HepG2 (cell line): ENCODE measurements around the gene MZF1. TPM values are rescaled to one million over a fixed set of nuclear protein-coding genes. Genes with fewer than 3 reads are reported as not detected.

Experiments
- AKAP8 ChIP-seq: sonication (generic); formaldehyde crosslinking; IDR thresholded peaks from 2 replicates; pipeline ENCODE4 v1.5.1; 2020; ENCODE audit warnings: mild to moderate bottlenecking, missing genetic modification reagents
- ATF3 ChIP-seq: sonication (generic); formaldehyde crosslinking; IDR thresholded peaks from 2 replicates; pipeline ENCODE4 v1.4.0; 2020; ENCODE audit warnings: missing genetic modification reagents
- CREBL2 ChIP-seq: sonication (generic); formaldehyde crosslinking; IDR thresholded peaks from 2 replicates; pipeline ENCODE4 v1.8.1; 2023; ENCODE audit warnings: missing genetic modification reagents, mild to moderate bottlenecking, borderline replicate concordance
- FOXC1 ChIP-seq: sonication (generic); formaldehyde crosslinking; IDR thresholded peaks from 2 replicates; pipeline ENCODE4 v1.8.0; 2022; ENCODE audit warnings: mild to moderate bottlenecking, missing genetic modification reagents, borderline replicate concordance
- GFI1 ChIP-seq: sonication (generic); formaldehyde crosslinking; IDR thresholded peaks from 2 replicates; pipeline ENCODE4 v1.5.0; 2020; ENCODE audit warnings: missing genetic modification reagents, mild to moderate bottlenecking, borderline replicate concordance
- GZF1 ChIP-seq: sonication (generic); formaldehyde crosslinking; IDR thresholded peaks from 2 replicates; pipeline ENCODE4 v1.5.1; 2020; ENCODE audit warnings: mild to moderate bottlenecking, missing genetic modification reagents
- MED8 ChIP-seq: sonication (generic); formaldehyde crosslinking; IDR thresholded peaks from 2 replicates; pipeline ENCODE4 v1.8.1; 2023; ENCODE audit warnings: mild to moderate bottlenecking, missing genetic modification reagents; ENCODE audit not compliant: insufficient replicate concordance
- PATZ1 ChIP-seq: sonication (generic); formaldehyde crosslinking; IDR thresholded peaks from 2 replicates; pipeline ENCODE4 v1.4.0; 2020; ENCODE audit warnings: missing genetic modification reagents
- SKIL ChIP-seq: sonication (generic); formaldehyde crosslinking; IDR thresholded peaks from 2 replicates; pipeline ENCODE4 v1.8.0; 2022; ENCODE audit warnings: missing genetic modification reagents, mild to moderate bottlenecking, moderate library complexity, borderline replicate concordance
- TRIM24 ChIP-seq: sonication (generic); formaldehyde crosslinking; IDR thresholded peaks from 2 replicates; pipeline ENCODE4 v1.8.0; 2022; ENCODE audit warnings: mild to moderate bottlenecking, missing genetic modification reagents
- WIZ ChIP-seq: sonication (generic); formaldehyde crosslinking; IDR thresholded peaks from 2 replicates; pipeline ENCODE4 v1.5.1; 2020; ENCODE audit warnings: mild to moderate bottlenecking, missing genetic modification reagents
- ZBTB46 ChIP-seq: sonication (generic); formaldehyde crosslinking; IDR thresholded peaks from 2 replicates; pipeline ENCODE4 v1.4.0; 2020; ENCODE audit warnings: mild to moderate bottlenecking, missing genetic modification reagents, borderline replicate concordance
- ZNF276 ChIP-seq: sonication (generic); formaldehyde crosslinking; IDR thresholded peaks from 2 replicates; pipeline ENCODE4 v1.4.0; 2020; ENCODE audit warnings: mild to moderate bottlenecking, low read depth, missing genetic modification reagents
- ZNF383 ChIP-seq: sonication (generic); formaldehyde crosslinking; IDR thresholded peaks from 2 replicates; pipeline ENCODE4 v1.4.0; 2020; ENCODE audit warnings: missing genetic modification reagents, mild to moderate bottlenecking, borderline replicate concordance
- ZNF512 ChIP-seq: sonication (generic); formaldehyde crosslinking; IDR thresholded peaks from 2 replicates; pipeline ENCODE4 v1.4.0; 2020; ENCODE audit warnings: mild to moderate bottlenecking, missing genetic modification reagents
- ZNF740 ChIP-seq: sonication (generic); formaldehyde crosslinking; IDR thresholded peaks from 2 replicates; pipeline ENCODE4 v1.4.0; 2020; ENCODE audit warnings: missing genetic modification reagents
- polyA plus RNA-seq, 8 experiments: library from polyadenylated mRNA; depleted of rRNA in 3 of 8; stranded (reverse) in 7 of 8; unstranded in 1 of 8; fragments of >200 nt; fragmentation: Illumina TruSeq in 4 of 8; extraction: Trizol in 4 of 8; gene quantifications; 2 replicates each; pipeline versions ENCODE4 v1.2.1 to v1.2.3, GENCODE V29; 2011 to 2016; ENCODE audit warnings: low read depth in 4 of 8, missing spikeins in 1 of 8, mixed read lengths in 1 of 8; ENCODE audit not compliant: insufficient read depth in 1 of 8
- total RNA-seq, 5 experiments: library from RNA; depleted of rRNA; stranded (reverse); fragments of >200 nt; fragmentation: Illumina TruSeq; extraction: Trizol; gene quantifications; 2 replicates each; pipeline ENCODE4 v1.2.3, GENCODE V29; 2016; ENCODE audit warnings: low read depth in 1 of 5

MZF1 gene
- total and polyA plus RNA-seq, 2 of the 13 experiments (the other 11 are each of a cell fraction or from before 2014, with no cell fraction given) = 3.1 to 8.1 TPM

- TF ChIP-seq ZNF512 (no peak), ZNF740 (no peak), CREBL2 (no peak), GZF1 (CRISPR knock-in tag) (no peak), SKIL (CRISPR knock-in tag) (no peak), ZNF276 (CRISPR knock-in tag) (peak; percentile 61; the same call in 1 of the 2 replicates), GFI1 (CRISPR knock-in tag) (no peak; the same call in 1 of the 2 replicates), AKAP8 (no peak), TRIM24 (CRISPR knock-in tag) (no peak), WIZ (CRISPR knock-in tag) (no peak), ZBTB46 (CRISPR knock-in tag) (no peak), FOXC1 (no peak; the same call in 1 of the 2 replicates), ATF3 (CRISPR knock-in tag) (0 out of 2 replicates have a peak, but pooled peaks have one; percentile 29), PATZ1 (CRISPR knock-in tag) (peak; percentile 74), ZNF383 (0 out of 2 replicates have a peak, but pooled peaks have one; percentile 87), MED8 (CRISPR knock-in tag) (no peak)
Measured at GRCh38 chr19:58543826-58544590, 29.1 kb downstream of the MZF1 start, which contains the start of gene TRIM28 (continued).
